HG03520 (cell line): ENCODE data around the gene MDN1.
"Not testable (repeated sequence)": the region's sequence is repeated elsewhere in the genome, so short reads cannot be mapped to it uniquely, and the experiment has no call there.

ENCODE experiments used
- ATAC-seq: cut with Tn5 transposase; IDR thresholded peaks from one replicate; pipeline ENCODE4 v1.9.1; 2021; ENCODE audit warnings: mild to moderate bottlenecking, moderate library complexity; ENCODE audit not compliant: unreplicated experiment

The MDN1 gene, protein sequence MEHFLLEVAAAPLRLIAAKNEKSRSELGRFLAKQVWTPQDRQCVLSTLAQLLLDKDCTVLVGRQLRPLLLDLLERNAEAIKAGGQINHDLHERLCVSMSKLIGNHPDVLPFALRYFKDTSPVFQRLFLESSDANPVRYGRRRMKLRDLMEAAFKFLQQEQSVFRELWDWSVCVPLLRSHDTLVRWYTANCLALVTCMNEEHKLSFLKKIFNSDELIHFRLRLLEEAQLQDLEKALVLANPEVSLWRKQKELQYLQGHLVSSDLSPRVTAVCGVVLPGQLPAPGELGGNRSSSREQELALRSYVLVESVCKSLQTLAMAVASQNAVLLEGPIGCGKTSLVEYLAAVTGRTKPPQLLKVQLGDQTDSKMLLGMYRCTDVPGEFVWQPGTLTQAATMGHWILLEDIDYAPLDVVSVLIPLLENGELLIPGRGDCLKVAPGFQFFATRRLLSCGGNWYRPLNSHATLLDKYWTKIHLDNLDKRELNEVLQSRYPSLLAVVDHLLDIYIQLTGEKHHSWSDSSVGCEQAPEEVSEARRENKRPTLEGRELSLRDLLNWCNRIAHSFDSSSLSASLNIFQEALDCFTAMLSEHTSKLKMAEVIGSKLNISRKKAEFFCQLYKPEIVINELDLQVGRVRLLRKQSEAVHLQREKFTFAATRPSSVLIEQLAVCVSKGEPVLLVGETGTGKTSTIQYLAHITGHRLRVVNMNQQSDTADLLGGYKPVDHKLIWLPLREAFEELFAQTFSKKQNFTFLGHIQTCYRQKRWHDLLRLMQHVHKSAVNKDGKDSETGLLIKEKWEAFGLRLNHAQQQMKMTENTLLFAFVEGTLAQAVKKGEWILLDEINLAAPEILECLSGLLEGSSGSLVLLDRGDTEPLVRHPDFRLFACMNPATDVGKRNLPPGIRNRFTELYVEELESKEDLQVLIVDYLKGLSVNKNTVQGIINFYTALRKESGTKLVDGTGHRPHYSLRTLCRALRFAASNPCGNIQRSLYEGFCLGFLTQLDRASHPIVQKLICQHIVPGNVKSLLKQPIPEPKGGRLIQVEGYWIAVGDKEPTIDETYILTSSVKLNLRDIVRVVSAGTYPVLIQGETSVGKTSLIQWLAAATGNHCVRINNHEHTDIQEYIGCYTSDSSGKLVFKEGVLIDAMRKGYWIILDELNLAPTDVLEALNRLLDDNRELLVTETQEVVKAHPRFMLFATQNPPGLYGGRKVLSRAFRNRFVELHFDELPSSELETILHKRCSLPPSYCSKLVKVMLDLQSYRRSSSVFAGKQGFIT (N-terminal part only)

DNA sequence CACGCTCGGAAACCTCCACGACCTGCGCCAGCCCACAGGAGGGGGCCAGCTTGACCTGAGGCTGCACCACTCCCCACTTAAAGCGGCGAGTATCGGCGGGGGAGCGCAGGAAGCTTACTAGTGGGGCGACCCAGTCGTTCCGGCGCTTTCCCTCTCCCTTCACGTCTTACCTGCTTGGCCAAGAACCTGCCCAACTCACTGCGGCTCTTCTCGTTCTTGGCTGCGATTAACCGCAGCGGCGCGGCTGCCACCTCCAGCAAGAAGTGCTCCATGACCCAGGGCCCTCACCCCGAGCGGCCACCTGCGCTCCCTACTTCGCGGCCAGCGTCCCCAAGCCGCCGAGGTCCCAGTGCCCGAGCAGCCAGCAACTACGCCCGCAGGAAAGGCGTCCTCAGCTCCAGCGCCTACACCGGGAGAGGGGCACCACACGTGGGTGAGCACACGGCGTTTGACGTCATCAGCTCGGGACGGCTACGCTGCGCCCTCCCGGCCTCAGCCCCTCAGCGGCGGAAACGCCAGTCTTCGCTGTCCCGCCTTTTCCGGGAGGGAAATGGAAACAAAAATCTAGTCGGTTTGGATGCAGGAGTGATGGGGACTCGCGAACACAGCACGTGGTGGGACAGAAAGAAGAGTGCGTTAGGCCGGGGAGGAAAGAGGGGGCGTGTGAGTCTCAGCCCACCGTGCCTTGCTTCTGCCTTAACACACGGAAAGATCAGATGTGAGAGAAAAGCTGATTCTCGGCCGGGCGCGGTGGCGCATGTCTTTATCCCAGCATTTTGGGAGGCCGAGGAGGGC, at the start of gene MDN1:
TSS of gene MDN1 (minus strand) at position 459 of the 795 bp plus-strand sequence. CDS start at position 272, 187 bp downstream.
- ATAC-seq: peak; percentile 89

DNA sequence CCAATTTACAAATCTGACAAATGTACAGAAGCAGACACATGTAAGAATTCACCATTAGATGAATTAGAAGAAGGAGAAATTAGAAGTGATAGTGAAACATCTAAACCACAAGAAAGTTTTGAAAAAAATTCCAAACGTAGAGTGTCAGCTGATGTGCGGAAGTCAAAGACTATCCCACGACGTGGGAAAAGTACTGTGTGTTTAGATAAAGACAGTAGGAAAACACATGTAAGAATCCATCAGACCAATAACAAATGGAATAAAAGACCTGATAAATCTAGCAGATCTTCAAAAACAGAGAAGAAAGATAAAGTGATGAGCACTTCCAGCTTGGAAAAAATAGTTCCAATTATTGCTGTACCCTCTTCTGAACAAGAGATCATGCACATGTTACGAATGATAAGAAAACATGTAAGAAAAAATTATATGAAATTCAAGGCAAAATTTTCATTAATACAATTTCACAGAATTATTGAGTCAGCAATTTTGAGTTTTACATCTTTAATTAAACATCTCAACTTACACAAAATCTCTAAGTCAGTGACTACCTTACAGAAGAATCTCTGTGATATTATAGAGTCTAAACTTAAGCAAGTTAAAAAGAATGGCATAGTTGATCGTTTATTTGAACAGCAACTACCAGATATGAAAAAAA, 46.6 kb upstream of the MDN1 start:
- no peak for ATAC-seq

DNA sequence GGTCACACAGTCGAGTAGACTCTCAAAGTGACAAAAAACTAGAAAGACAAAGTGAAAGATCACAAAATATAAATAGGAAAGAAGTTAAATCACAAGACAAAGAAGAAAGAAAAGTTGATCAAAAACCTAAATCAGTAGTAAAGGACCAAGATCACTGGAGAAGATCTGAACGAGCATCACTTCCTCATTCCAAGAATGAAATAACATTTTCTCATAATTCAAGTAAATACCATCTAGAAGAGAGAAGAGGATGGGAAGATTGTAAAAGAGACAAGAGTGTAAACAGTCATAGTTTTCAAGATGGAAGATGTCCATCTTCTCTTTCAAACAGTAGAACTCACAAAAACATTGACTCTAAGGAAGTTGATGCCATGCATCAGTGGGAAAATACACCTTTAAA, 43.1 kb upstream of the MDN1 start:
- no peak for ATAC-seq

DNA sequence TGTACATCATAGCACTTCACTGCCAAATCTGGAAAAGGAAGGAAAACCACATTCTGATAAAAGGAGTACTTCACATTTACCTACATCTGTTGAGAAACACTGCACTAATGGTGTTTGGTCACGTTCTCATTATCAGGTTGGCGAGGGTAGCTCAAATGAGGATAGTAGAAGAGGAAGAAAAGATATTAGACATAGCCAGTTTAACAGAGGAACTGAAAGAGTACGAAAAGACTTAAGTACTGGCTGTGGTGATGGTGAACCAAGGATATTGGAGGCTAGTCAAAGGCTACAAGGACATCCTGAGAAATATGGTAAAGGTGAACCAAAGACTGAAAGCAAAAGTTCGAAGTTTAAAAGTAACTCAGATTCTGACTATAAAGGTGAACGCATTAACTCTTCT, 42.7 kb upstream of the MDN1 start:
- no peak for ATAC-seq

DNA sequence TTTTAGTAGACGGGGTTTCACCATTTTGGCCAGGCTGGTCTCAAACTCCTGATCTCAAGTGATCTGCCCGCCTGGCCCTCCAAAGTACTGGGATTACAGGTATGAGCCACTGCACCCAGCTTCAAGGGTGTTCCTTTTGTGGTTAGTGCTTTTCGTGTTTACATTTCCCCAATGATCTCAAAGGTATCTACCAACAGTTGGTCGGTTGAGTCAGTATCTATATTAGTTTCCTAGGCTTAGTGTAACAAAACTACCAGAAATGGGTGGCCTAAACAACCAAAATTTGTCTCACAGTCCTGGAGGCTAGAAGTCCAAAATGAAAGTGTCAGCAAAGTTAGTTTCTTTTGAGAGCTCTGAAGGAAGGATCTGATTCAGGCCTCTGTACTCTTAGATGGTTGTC, 40.1 kb upstream of the MDN1 start:
- peak; percentile 46 for ATAC-seq

DNA sequence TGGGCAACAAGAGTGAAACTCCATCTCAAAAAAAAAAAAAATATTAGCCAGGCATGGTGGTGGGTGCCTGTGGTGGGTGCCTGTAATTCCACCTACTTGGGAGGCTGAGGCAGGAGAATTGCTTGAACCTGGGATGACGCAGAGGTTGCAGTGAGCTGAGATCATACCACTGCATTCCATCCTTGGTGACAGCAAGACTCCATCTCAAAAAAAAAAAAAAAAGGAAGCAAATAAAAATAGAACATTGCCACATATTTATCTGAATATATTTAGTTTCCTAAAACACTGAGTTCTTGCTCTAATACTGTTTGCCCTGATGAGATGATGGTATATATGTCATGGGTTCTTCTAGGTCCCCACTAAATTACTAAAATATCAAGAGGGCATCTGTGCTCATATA, 38.4 kb upstream of the MDN1 start:
- ATAC-seq: no peak

DNA sequence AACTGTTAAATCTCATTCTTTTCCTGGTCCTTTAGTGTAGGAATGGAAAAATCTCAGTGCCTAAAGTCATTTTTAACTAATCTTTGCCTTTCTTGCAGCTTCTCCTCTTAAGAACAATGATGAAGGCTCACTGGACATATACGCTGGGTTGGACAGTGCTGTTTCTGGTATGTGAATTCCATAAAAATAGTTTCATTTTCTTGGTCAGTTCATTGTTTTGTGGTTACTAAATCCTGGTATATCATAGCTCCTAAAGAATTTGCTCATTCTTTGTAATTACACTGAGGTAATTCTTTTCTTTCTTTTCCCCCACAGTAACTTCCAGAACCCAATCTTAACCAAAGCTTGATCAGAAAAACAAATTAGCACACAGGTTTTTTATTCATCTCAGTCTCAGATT, 33.5 kb upstream of the MDN1 start:
- ATAC-seq: no peak

DNA sequence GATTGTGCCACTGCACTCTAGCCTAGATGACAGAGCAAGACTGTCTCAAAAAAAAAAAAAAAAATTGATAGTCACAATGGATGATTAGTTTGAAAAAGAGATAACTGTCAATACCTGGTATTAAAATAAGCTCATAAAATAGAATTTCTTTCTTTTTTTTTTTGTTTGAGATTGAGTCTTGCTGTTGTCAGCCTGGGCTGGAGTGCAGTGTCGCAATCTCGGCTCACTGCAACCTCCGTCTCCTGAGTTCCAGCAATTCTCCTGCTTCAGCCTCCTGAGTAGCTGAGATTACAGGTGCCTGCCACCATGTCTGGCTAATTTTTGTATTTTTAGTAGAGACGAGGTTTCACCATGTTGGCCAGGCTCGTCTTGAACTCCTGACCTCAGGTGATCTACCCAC, 27.9 kb upstream of the MDN1 start:
- not testable (repeated sequence) for ATAC-seq

DNA sequence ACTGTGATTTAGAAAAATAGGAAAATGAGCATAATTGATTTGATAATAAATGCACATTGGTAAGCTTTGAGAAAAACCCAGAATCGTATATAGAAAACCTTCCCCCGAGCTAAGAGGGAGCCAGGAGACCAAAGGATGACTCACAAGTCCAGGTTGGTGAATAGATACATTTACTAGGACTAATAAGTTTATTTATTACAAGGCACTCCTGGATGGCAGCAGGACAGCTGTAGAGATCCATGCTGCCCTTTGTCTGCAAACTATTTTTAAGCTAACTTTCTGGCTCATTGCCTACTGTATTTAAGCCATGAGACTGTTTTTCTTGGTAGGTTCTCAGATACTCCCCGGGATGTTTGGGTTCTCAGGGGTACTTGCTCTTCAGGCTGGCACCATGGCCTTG, 23.5 kb upstream of the MDN1 start:
- no peak for ATAC-seq

DNA sequence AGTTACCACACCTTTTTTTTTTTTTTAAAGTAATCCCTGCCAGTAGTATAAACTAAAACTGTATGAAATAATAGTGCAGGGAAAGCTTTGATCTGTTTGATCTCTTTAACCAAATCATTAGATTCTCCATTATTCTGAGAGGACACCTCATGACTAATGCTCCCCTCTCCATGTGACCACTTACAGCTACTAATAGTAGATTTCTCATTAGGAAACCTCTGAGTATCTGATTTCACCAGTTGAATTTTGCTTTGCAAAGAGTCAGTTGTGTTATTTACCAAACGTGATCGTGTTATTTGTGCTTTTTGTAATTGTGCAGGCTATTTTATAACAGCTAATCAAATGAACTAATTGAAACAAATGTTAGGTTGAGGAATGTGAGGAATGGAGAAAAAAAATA, 22.6 kb upstream of the MDN1 start:
- no peak for ATAC-seq

DNA sequence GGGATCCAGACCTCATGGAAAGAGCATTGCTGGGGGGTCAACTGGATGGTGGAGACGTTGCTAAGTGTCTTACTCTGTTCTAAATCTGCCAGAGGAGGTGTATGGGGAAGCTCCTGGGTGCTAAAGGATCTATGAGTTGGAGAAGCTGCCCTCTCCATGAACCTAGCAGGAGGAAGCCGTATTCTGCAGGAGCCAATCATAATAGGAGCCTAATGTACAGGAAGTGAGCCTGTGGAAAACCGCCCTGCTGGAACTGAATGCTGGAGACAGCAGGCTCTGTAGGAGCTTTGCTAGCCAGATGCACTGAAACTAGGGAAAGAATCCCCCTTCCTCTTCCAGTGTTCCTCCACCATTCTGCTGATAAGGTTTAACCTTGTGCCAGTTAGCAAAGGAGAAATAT, 20.9 kb upstream of the MDN1 start:
- no peak for ATAC-seq

DNA sequence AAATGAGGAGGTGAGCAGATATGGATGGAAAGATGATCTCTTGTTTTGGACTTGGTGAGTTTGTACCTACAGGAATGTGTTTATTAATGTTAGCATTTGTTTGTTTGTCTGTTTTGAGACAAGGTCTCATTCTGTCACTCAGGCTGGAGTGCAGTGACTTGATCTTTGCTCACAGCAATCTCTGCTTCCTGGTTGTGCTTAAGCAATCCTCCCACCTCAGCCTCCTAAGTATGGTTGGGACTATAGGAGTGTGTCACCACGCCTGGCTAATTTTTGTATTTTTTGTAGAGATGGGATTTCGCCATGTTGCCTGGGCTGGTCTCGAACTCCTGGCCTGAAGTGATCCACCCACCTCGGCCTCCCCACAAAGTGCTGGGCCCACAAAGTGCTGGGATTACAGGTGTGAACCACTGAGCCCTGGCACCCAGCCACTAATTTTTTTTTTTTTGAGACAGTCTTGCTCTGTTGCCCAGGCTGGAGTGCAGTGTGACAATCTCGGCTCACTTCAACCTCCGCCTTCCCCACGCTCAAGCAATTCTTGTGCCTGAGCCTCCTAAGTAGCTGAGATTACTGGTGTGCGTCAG, 17.1 kb upstream of the MDN1 start:
- no peak for ATAC-seq

DNA sequence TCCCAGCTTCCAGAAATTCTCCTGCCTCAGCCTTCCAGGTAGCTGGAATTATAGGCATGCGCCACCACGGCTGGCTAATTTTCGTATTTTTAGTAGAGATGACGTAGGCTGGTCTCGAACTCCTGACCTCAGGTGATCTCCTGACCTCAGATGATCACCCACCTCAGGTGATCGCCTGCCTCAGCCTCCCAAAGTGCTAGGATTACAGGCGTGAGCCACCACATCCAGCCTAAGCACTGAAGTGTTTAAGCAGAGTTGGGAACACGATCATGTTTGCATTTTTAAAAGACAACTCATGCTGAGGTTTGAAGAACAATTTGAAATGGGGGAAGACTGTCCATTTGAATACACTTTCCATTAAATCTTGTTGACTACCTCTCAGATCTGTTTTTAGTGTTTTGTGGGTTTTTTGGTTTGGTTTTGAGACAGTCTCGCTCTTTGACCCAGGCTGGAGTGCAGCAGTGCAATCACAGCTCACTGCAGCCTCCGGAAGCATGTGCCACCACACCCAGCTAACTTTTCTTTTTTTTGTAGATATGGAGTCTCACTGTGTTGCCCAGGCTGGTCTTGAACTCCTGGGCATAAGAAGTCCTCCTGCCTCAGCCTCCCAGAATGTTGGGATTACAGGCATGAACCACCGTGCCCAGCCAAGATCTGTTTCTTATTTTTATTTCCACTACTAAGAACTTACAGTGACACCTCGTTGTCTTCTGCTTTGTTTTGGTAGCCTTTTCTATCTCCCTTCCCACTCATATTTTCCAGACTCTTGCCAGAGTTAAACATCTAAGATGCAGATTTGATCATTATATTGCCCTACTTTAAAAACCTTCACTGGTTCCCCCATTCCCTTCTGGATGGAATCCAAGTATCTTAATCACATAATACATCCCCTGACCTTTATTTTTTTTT, 15.5 kb upstream of the MDN1 start:
- peak; percentile 98 for ATAC-seq

DNA sequence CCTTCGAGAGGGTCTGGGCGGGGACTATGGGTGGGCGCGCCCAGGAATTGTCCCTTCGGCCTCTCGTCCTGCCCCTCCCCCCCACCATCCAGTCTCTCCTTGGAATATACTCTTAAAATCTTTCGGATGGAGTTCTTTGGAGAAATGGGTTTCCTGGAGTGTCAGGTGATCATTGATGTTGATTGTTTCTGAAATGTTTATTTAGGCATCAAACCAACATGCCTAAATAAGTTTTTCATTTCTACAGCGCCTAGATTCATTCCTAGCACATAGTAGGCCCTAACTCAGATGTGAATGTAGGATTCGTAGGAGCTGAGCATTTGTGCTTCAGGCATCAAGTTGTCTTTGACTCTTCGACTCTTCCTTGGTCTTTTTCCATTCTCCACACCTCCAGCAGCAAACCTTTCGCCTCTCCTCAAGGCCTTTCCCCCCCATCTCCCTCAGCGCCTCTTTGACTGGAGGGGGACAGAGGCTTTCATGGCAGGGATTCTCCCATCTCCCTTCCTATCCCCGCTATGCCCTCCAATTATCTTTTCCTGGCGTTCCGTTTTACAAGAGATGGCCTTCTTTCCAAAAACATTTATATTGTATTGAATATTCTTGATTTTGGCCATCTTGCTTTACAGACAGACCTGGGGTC, 10.7 kb upstream of the MDN1 start:
- no peak for ATAC-seq

DNA sequence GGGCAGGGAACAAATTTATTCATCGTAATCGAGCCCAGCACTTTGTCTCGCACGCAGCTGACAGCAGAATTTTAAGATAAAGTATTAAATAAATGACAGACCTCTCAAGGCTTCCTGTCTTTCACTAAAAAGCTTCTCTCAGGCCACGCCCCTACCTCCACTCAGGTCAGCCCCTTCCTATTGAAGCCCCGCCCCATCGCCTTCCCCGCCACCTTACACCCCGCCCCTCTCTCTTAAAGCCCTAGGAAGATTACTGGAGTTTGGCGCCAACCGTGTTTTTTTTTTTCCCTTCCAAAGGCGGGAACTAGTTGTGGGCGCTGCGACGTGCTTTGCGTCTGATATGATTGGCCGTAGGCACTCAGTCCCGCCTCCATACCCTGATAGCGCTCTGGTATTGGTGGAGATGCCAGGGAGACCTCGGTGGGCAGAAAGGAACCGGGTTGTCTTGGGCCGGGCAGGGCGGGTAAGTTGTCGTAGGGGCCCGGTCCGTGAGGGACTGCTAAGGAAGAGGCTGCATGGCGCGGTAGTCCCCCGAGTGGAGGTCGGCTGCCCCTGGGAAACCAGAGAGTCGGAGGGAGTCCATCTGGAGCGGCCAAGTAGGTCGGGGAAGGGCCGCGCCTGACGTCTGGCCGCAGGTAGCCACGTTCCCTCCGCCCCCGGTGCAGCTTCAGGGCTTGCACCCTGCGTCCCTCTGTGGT, 10.0 kb upstream of the MDN1 start, which contains the start of gene CASP8AP2:
TSS of gene CASP8AP2 (plus strand) at position 409 of the 698 bp plus-strand sequence.
- peak; percentile 97 for ATAC-seq

DNA sequence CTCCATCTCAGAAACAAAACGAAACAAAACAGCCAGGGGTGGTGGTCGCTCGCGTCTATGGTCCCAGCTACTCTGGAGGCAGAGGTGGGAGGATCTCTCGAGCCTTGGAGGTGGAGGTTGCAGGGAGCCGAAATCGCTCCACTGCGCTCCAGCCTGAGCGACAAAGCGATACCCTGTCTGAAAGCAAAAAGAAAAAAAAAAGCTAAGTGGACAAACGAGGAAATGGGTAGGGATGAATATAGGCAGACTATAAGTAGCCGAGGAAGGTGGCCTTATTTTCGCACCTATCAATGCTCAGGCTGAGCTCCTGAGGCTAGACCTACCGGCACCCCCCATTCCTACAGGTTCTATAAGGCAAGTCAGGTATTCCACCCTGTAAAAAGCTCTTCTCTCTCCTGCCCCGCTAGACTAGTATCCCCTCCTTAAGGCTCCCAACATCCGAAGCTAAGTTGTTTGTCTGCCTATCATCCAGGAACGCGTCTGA, 9.4 kb upstream of the MDN1 start:
- peak; percentile 27 for ATAC-seq

DNA sequence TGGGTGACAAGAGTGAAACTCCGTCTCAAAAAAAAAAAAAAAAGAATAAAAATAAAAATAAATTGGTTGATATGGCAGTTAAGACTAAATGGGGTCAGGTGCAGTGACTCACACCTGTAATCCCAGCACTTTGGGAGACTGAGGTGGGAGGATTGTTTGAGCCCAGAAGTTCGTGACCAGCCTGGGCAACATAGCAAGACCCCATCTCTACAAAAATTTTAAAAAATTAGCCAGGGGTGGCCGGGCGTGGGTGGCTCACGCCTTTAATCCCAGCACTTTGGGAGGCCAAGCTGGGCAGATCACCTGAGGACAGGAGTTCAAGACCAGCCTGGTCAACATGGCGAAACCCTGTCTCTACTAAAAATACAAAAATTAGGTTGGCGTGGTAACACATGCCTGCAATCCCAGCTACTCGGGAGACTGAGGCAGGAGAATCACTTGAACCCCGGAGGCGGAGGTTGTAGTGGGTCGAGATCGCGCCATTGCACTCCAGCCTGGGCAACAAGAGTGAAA, 8.9 kb upstream of the MDN1 start:
- ATAC-seq: not testable (repeated sequence)
